Measurements from ENCODE around the gene PGM3.

The PGM3 gene

DNA sequence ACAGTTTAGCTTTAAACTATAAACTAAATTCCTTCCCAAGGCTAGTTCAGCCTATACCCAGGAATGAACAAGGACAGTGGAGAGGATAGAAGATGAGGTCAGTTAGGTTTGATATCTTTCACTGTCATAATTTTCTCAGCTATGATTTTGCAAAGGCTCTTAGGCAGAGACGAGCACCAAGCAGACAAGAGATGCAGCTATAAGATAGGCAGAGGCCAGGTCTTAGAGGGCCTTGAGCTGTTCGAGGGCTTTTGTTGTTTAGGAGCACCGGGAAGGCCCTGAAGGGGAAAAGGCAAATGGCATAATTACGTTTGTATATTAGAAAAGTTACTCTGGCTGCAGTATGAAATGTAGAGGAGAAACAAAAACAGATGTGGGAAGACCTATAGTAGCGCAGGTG lies 65.8 kb downstream of the PGM3 start:
- Histone ChIP-seq H3K4me1 (ENCODE audit: insufficient read depth, low read length) (no peaks in the 10 kb centered on the region), H4K20me1 (ENCODE audit: insufficient read depth, low read length) (no peaks in the 10 kb centered on the region), H3K9ac (ENCODE audit: low read depth, low read length) (no peak overlapping the region), H3K9me3 (ENCODE audit: insufficient read depth, low read length, severe bottlenecking) (no peaks in the 10 kb centered on the region), H3K4me3 (ENCODE audit: low read depth in 1 of 2, low read length in 2 of 2) (no peak overlapping the region), H3K27ac (ENCODE audit: low read length) (no peak overlapping the region), H3K27me3 (ENCODE audit: insufficient read depth, low read length, poor library complexity) (no peaks in the 10 kb centered on the region), H2AFZ (ENCODE audit: low read depth, low read length) (no peak overlapping the region), H3K4me2 (ENCODE audit: insufficient read depth, low read length) (no peak overlapping the region), H3K36me3 (ENCODE audit: insufficient read depth, low read length) (peaks cover 78% of the 10 kb centered on the region), H3K79me2 (ENCODE audit: insufficient read depth, low read length) (no peaks in the 10 kb centered on the region)
- ATAC-seq (ENCODE audit: insufficient read depth, low read depth) (no peak), DNase-seq (no peak)
- no peak for TF ChIP-seq EZH2 (IDR thresholded peaks at IDR 0.05; ENCODE audit: borderline replicate concordance, low read depth, low read length, severe bottlenecking)
- TF ChIP-seq, protein P1, sequence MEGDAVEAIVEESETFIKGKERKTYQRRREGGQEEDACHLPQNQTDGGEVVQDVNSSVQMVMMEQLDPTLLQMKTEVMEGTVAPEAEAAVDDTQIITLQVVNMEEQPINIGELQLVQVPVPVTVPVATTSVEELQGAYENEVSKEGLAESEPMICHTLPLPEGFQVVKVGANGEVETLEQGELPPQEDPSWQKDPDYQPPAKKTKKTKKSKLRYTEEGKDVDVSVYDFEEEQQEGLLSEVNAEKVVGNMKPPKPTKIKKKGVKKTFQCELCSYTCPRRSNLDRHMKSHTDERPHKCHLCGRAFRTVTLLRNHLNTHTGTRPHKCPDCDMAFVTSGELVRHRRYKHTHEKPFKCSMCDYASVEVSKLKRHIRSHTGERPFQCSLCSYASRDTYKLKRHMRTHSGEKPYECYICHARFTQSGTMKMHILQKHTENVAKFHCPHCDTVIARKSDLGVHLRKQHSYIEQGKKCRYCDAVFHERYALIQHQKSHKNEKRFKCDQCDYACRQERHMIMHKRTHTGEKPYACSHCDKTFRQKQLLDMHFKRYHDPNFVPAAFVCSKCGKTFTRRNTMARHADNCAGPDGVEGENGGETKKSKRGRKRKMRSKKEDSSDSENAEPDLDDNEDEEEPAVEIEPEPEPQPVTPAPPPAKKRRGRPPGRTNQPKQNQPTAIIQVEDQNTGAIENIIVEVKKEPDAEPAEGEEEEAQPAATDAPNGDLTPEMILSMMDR (IDR thresholded peaks at IDR 0.05; ENCODE audit: borderline replicate concordance, extremely low read depth, low read length, poor library complexity, severe bottlenecking): no peak

DNA sequence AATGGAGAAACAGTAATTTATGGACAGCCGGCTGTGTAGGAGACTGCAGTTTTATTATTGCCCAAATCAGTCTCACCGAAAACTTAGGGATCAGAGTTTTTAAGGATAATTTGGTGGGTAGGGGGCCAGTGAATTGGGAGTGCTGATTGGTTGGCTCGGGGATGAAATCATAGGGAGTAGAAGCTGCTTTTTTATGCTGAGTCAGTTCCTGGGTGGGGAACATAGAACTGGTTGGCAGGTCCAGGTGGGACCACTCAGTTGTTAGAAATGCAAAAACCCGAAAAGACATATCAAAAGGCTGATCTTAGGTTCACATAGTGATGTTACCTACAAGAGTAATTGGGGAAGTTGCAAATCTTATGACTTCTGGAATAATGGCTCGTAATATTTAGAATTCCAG lies 66.3 kb downstream of the PGM3 start:
- Histone ChIP-seq H3K4me1 (ENCODE audit: insufficient read depth, low read length) (no peaks in the 10 kb centered on the region), H4K20me1 (ENCODE audit: insufficient read depth, low read length) (no peaks in the 10 kb centered on the region), H3K36me3 (ENCODE audit: insufficient read depth, low read length) (peaks cover 74% of the 10 kb centered on the region), H3K4me2 (ENCODE audit: insufficient read depth, low read length) (no peak overlapping the region), H3K9ac (ENCODE audit: low read depth, low read length) (no peak overlapping the region), H3K79me2 (ENCODE audit: insufficient read depth, low read length) (no peaks in the 10 kb centered on the region), H3K27me3 (ENCODE audit: insufficient read depth, low read length, poor library complexity) (no peaks in the 10 kb centered on the region), H2AFZ (ENCODE audit: low read depth, low read length) (no peak overlapping the region), H3K9me3 (ENCODE audit: insufficient read depth, low read length, severe bottlenecking) (no peaks in the 10 kb centered on the region), H3K4me3 (ENCODE audit: low read depth in 1 of 2, low read length in 2 of 2) (no peak overlapping the region), H3K27ac (ENCODE audit: low read length) (no peak overlapping the region)
- DNase-seq: no peak
- no peak for ATAC-seq (ENCODE audit: insufficient read depth, low read depth)
- TF ChIP-seq, protein P1 (IDR thresholded peaks at IDR 0.05; ENCODE audit: borderline replicate concordance, extremely low read depth, low read length, poor library complexity, severe bottlenecking): no peak
- TF ChIP-seq EZH2 (IDR thresholded peaks at IDR 0.05; ENCODE audit: borderline replicate concordance, low read depth, low read length, severe bottlenecking): no peak

DNA sequence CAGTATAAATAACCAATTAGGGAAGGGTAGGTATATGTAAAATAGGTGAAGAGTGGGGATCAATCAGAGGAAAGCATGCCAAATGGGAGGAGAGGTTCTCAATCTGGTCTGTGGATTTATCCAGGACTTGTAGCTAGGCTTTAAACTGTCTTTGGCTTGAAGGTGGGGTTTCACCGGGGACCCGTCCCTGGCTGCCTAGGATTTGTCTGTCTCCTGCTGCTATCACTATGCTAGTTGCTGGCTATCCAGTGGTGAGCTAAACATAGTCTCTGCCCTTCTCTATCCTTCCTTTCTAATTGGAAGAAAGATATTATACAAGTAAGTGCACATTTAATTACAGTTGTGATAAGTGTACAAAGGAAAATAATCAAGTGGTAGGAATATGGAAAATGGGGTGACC lies 66.8 kb downstream of the PGM3 start:
- Histone ChIP-seq H3K4me3 (ENCODE audit: low read depth in 1 of 2, low read length in 2 of 2) (no peak overlapping the region), H3K79me2 (ENCODE audit: insufficient read depth, low read length) (no peaks in the 10 kb centered on the region), H3K4me2 (ENCODE audit: insufficient read depth, low read length) (no peak overlapping the region), H3K4me1 (ENCODE audit: insufficient read depth, low read length) (no peaks in the 10 kb centered on the region), H3K27ac (ENCODE audit: low read length) (no peak overlapping the region), H2AFZ (ENCODE audit: low read depth, low read length) (no peak overlapping the region), H3K9me3 (ENCODE audit: insufficient read depth, low read length, severe bottlenecking) (no peaks in the 10 kb centered on the region), H3K9ac (ENCODE audit: low read depth, low read length) (no peak overlapping the region), H3K36me3 (ENCODE audit: insufficient read depth, low read length) (peaks cover 68% of the 10 kb centered on the region), H3K27me3 (ENCODE audit: insufficient read depth, low read length, poor library complexity) (no peaks in the 10 kb centered on the region), H4K20me1 (ENCODE audit: insufficient read depth, low read length) (no peaks in the 10 kb centered on the region)
- ATAC-seq (ENCODE audit: insufficient read depth, low read depth) (no peak), DNase-seq (no peak)
- TF ChIP-seq, protein P1 (IDR thresholded peaks at IDR 0.05; ENCODE audit: borderline replicate concordance, extremely low read depth, low read length, poor library complexity, severe bottlenecking): no peak
- no peak for TF ChIP-seq EZH2 (IDR thresholded peaks at IDR 0.05; ENCODE audit: borderline replicate concordance, low read depth, low read length, severe bottlenecking)

DNA sequence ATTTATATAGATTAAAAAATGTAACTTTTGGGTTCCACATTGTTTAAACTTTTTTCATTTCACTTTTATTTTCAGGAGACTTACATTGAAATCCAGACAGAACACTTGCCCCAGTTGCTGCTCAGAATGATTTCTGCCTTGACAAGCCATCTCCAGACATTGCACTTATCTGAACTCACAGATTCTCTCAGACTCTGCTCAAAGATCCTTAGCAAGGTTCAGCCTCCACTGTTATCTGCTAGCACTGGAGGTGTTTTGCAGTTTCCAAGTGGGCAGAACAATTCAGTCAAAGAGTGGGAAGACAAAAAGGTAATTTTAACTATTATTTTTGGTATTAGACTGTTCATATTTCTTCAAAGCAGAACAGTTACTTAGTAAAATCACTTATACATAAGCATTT lies 67.6 kb downstream of the PGM3 start:
- DNase-seq: no peak
- Histone ChIP-seq H3K36me3 (ENCODE audit: insufficient read depth, low read length) (peaks cover 68% of the 10 kb centered on the region), H2AFZ (ENCODE audit: low read depth, low read length) (no peak overlapping the region), H3K79me2 (ENCODE audit: insufficient read depth, low read length) (no peaks in the 10 kb centered on the region), H3K4me1 (ENCODE audit: insufficient read depth, low read length) (no peaks in the 10 kb centered on the region), H4K20me1 (ENCODE audit: insufficient read depth, low read length) (no peaks in the 10 kb centered on the region), H3K9ac (ENCODE audit: low read depth, low read length) (no peak overlapping the region), H3K4me3 (ENCODE audit: low read depth in 1 of 2, low read length in 2 of 2) (no peak overlapping the region), H3K4me2 (ENCODE audit: insufficient read depth, low read length) (no peak overlapping the region), H3K27ac (ENCODE audit: low read length) (no peak overlapping the region), H3K27me3 (ENCODE audit: insufficient read depth, low read length, poor library complexity) (no peaks in the 10 kb centered on the region), H3K9me3 (ENCODE audit: insufficient read depth, low read length, severe bottlenecking) (no peaks in the 10 kb centered on the region)
- no peak for ATAC-seq (ENCODE audit: insufficient read depth, low read depth)
- TF ChIP-seq EZH2 (IDR thresholded peaks at IDR 0.05; ENCODE audit: borderline replicate concordance, low read depth, low read length, severe bottlenecking): no peak
- TF ChIP-seq, protein P1 (IDR thresholded peaks at IDR 0.05; ENCODE audit: borderline replicate concordance, extremely low read depth, low read length, poor library complexity, severe bottlenecking): no peak

Measured in DND-41 (cell line).